Kidney epithelial cell (primary cell): ENCODE data around the gene RASGRP1. TPM values are rescaled to one million over a fixed set of nuclear protein-coding genes. Genes with fewer than 3 reads are reported as not detected.

Experiments used
- DNase-seq: peaks from one replicate; pipeline ENCODE4 v3.0.0-alpha.2; 2010; ENCODE audit warnings: low read depth
- H3K27me3 ChIP-seq: 2 replicates; pipeline ENCODE4 v1.6.0; 2011; ENCODE audit warnings: low read length; ENCODE audit not compliant: control insufficient read depth, insufficient read depth
- H3K36me3 ChIP-seq: 2 replicates; pipeline ENCODE4 v1.5.1; 2011; ENCODE audit warnings: low read length; ENCODE audit not compliant: control insufficient read depth, insufficient read depth
- H3K4me3 ChIP-seq: 2 replicates; pipeline ENCODE4 v1.5.1; 2011; ENCODE audit warnings: low read depth, mild to moderate bottlenecking, control low read depth, low read length
- total RNA-seq: library from RNA; depleted of rRNA; stranded (reverse); fragments of >200 nt; gene quantifications from 2 replicates; pipeline ENCODE4 v1.2.3, GENCODE V29; 2015
- TF ChIP-seq, protein P1 (sequence below): IDR thresholded peaks from 2 replicates; pipeline ENCODE4 v1.5.1; 2011; ENCODE audit warnings: mild to moderate bottlenecking, moderate library complexity, low read length, control low read depth, inconsistent platforms; ENCODE audit not compliant: insufficient read depth, poor library complexity, severe bottlenecking

Gene RASGRP1
- total RNA-seq, 1 donor from 2014 or later = 3.1 TPM

DNA sequence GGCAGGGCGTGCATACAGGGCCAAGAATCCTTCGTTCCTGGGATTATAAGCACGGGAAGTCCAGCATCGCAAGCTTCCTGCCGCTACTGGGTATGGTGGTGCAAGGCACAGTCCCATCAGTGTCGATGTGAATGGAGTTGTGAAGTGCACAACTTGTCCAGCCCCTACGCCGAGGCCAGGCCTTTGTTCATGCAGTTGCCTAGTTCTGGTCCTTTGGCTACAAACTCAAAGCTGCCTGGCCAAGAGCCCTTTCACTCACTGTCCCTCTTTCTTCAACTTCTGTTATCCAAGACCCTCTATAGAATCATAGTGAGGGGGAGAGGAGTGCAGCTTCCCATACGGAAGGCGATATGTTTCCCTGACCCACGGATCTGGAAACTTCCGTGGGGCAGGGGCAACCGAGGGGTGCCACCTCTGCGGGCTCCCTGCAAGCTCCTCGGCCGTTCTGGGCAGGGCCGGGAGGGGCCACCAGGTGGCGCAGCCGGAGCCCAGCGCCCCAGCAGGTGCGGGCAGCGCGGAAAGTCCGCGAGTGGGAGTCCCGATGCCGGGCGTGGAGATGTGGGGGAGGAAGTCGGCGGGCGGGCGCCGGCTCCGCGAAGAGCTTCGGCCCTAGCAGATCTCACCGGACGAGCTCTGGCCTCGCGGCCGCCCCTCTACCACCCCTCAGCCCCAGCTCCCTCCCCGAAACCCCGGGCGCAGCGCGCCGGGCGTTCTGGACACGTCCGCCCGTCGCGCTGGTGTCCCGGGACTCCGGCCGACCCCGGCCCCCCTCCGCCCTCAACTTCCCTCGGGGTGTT lies 693 bp downstream of the RASGRP1 start:
- Histone ChIP-seq H3K4me3 (peak overlapping the region; percentile 53), H3K36me3 (no peaks in the 10 kb centered on the region), H3K27me3 (peaks cover 9% of the 10 kb centered on the region)
- TF ChIP-seq, protein P1, sequence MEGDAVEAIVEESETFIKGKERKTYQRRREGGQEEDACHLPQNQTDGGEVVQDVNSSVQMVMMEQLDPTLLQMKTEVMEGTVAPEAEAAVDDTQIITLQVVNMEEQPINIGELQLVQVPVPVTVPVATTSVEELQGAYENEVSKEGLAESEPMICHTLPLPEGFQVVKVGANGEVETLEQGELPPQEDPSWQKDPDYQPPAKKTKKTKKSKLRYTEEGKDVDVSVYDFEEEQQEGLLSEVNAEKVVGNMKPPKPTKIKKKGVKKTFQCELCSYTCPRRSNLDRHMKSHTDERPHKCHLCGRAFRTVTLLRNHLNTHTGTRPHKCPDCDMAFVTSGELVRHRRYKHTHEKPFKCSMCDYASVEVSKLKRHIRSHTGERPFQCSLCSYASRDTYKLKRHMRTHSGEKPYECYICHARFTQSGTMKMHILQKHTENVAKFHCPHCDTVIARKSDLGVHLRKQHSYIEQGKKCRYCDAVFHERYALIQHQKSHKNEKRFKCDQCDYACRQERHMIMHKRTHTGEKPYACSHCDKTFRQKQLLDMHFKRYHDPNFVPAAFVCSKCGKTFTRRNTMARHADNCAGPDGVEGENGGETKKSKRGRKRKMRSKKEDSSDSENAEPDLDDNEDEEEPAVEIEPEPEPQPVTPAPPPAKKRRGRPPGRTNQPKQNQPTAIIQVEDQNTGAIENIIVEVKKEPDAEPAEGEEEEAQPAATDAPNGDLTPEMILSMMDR = peak; percentile 83
- no peak for DNase-seq

DNA sequence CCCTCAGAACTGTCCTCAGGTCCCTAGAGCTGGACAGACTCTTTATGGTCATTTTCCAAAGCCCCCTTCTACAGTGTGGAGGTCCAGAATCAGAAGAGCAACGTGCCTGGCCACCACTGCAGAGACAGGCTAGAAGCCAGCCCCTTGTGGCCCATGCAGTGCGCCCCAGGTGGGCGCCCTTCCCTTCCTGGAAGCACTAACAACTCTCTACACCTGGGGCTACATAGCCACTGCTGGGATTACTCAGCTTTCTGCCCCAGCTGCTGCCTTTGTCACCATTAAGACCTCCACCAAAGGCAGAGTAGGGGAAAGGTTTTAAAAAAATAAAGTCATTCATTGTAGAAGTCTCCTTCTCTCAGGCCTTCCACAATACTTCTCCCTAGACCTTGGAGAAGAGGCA lies 2.3 kb downstream of the RASGRP1 start:
- no peaks in the 10 kb centered on the region for H3K36me3 ChIP-seq
- peaks cover 9% of the 10 kb centered on the region for H3K27me3 ChIP-seq
- DNase-seq = no peak
- TF ChIP-seq, protein P1 = no peak
- no peak overlapping the region for H3K4me3 ChIP-seq

DNA sequence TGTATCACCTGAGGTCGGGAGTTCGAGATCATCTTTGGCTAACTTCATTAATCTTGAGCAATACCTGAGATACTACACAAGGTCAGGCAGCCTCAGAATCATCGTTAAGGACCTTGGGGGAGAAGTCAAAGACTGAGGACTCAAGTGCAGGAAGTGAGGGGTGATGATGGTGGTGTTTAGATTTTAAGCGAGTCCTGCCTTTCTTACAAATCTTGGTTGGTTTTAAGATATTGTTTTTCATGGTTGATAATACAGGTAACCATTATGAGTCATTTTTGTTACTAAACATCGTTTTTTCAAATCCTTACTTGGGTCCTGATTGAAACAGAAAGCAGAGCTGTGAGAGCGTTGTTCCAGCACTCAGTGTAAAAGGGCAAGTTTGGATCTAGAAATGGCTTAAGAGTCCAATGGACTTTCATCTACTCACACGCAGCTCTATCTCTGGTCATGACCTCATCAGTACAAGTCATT lies 4.1 kb downstream of the RASGRP1 start:
- Histone ChIP-seq H3K27me3 (peaks cover 8% of the 10 kb centered on the region), H3K4me3 (no peak overlapping the region), H3K36me3 (no peaks in the 10 kb centered on the region)
- TF ChIP-seq, protein P1 = no peak
- no peak for DNase-seq

DNA sequence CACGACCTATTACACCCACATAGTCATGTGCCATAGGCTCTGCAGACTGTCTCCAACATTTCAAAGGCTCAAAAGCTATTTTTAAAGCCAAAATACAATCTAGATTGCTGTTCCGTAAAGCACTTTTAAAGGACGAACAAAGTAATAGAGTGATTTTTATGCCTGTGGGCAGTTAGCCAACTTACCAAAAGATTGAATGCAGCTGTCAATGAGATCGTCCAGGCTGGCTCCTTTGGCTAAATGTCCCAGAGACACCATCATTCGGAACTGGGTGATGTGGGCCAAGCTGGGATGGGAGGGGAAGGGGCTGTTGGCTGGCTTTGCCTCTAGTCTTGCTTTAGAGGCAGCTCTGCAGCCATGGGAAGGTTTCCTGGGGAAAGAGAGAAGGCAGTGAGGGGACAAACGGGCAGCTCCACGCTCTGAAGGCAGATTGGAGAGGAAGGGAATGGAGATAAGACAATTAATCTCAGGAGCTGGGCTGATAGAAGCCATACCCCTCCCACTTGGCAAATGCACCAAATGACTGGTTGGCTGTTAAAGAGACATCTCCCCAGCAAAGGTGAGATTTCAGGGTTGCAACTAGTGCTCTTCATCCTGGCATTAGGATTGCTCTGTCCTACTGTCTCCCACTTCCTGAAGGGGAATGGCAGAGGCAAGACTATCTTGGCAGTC lies 4.8 kb downstream of the RASGRP1 start:
- no peak for DNase-seq
- TF ChIP-seq, protein P1 = no peak
- H3K36me3 ChIP-seq = no peaks in the 10 kb centered on the region
- H3K4me3 ChIP-seq = no peak overlapping the region
- peaks cover 1% of the 10 kb centered on the region for H3K27me3 ChIP-seq

DNA sequence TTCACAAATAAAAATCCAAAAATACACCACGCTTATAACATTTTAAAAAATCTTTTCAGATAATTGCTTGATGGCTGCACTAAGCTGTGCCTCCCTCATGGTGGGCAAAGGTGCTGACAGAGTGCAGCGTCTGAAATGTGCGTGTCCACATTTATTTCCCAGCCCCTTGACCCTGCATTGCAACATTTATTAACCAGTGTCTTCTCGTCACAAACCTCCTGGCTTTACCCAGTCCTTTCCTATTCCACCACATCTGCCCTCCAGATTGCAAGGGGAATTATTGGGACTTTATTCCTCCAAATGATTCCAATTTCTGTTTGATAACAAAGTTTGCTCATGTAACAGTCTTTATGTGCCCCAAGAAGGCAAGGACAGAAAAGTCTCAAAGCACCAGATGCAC lies 5.5 kb downstream of the RASGRP1 start:
- TF ChIP-seq, protein P1 = no peak
- Histone ChIP-seq H3K4me3 (no peak overlapping the region), H3K36me3 (no peaks in the 10 kb centered on the region), H3K27me3 (no peaks in the 10 kb centered on the region)
- no peak for DNase-seq
